ENCODE data around the gene PRAF2.

The PRAF2 gene

GRCh38 chrX:49066690-49067089, 7.1 kb downstream of the PRAF2 start:
- Mint-ChIP-seq H3K4me1 (ENCODE audit: low read depth) (no peaks in the 10 kb centered on the region), H3K9me3 (no peaks in the 10 kb centered on the region), H3K27me3 (peaks cover 3% of the 10 kb centered on the region), H3K36me3 (ENCODE audit: low read depth) (peaks cover 31% of the 10 kb centered on the region), H3K27ac (no peak overlapping the region), H3K4me3 (no peak overlapping the region)
- intact Hi-C loops (cut with micrococcal nuclease), result no loop called here

GRCh38 chrX:49066278-49066677, 7.5 kb downstream of the PRAF2 start:
- Mint-ChIP-seq H3K27me3 (peaks cover 1% of the 10 kb centered on the region), H3K9me3 (no peaks in the 10 kb centered on the region), H3K4me1 (ENCODE audit: low read depth) (no peaks in the 10 kb centered on the region), H3K27ac (no peak overlapping the region), H3K36me3 (ENCODE audit: low read depth) (peaks cover 31% of the 10 kb centered on the region), H3K4me3 (no peak overlapping the region)
- intact Hi-C loops (cut with micrococcal nuclease), result no loop called here

GRCh38 chrX:49064735-49065134, 9.1 kb downstream of the PRAF2 start:
- Mint-ChIP-seq H3K27me3 (no peaks in the 10 kb centered on the region), H3K4me1 (ENCODE audit: low read depth) (no peaks in the 10 kb centered on the region), H3K27ac (no peak overlapping the region), H3K4me3 (no peak overlapping the region), H3K36me3 (ENCODE audit: low read depth) (peaks cover 31% of the 10 kb centered on the region), H3K9me3 (no peaks in the 10 kb centered on the region)
- intact Hi-C loops (cut with micrococcal nuclease), result no loop called here

GRCh38 chrX:49064303-49064702, 9.5 kb downstream of the PRAF2 start:
- H3K27ac Mint-ChIP-seq, result no peak overlapping the region
- H3K4me1 Mint-ChIP-seq (ENCODE audit: low read depth), result no peaks in the 10 kb centered on the region
- intact Hi-C loops (cut with micrococcal nuclease), result no loop called here
- H3K27me3 Mint-ChIP-seq, result no peaks in the 10 kb centered on the region
- no peak overlapping the region for H3K4me3 Mint-ChIP-seq
- H3K9me3 Mint-ChIP-seq, result no peaks in the 10 kb centered on the region
- peaks cover 31% of the 10 kb centered on the region for H3K36me3 Mint-ChIP-seq (ENCODE audit: low read depth)

GRCh38 chrX:49063715-49064114, 10.1 kb downstream of the PRAF2 start:
- H3K36me3 Mint-ChIP-seq (ENCODE audit: low read depth), result peaks cover 31% of the 10 kb centered on the region
- no peaks in the 10 kb centered on the region for H3K27me3 Mint-ChIP-seq
- H3K4me3 Mint-ChIP-seq, result no peak overlapping the region
- intact Hi-C loops (cut with micrococcal nuclease), result no loop called here
- H3K9me3 Mint-ChIP-seq, result no peaks in the 10 kb centered on the region
- H3K27ac Mint-ChIP-seq, result no peak overlapping the region
- no peaks in the 10 kb centered on the region for H3K4me1 Mint-ChIP-seq (ENCODE audit: low read depth)

GRCh38 chrX:49061916-49062315, 11.9 kb downstream of the PRAF2 start:
- H3K4me1 Mint-ChIP-seq (ENCODE audit: low read depth), result no peaks in the 10 kb centered on the region
- H3K27me3 Mint-ChIP-seq, result no peaks in the 10 kb centered on the region
- intact Hi-C loops (cut with micrococcal nuclease), result no loop called here
- peaks cover 22% of the 10 kb centered on the region for H3K36me3 Mint-ChIP-seq (ENCODE audit: low read depth)
- H3K27ac Mint-ChIP-seq, result no peak overlapping the region
- H3K4me3 Mint-ChIP-seq, result no peak overlapping the region
- H3K9me3 Mint-ChIP-seq, result no peaks in the 10 kb centered on the region

- peaks cover 22% of the 10 kb centered on the region for H3K36me3 Mint-ChIP-seq (ENCODE audit: low read depth)
- no peaks in the 10 kb centered on the region for H3K27me3 Mint-ChIP-seq
- no peak overlapping the region for H3K27ac Mint-ChIP-seq
- H3K9me3 Mint-ChIP-seq, result no peaks in the 10 kb centered on the region
- intact Hi-C loops (cut with micrococcal nuclease), result no loop called here
- no peaks in the 10 kb centered on the region for H3K4me1 Mint-ChIP-seq (ENCODE audit: low read depth)
- H3K4me3 Mint-ChIP-seq, result no peak overlapping the region
Measured at GRCh38 chrX:49061490-49061889, 12.3 kb downstream of the PRAF2 start.

GRCh38 chrX:49060914-49061313, 12.9 kb downstream of the PRAF2 start:
- Mint-ChIP-seq H3K36me3 (ENCODE audit: low read depth) (peaks cover 19% of the 10 kb centered on the region), H3K27me3 (no peaks in the 10 kb centered on the region), H3K4me3 (no peak overlapping the region), H3K4me1 (ENCODE audit: low read depth) (no peaks in the 10 kb centered on the region), H3K9me3 (no peaks in the 10 kb centered on the region), H3K27ac (no peak overlapping the region)
- intact Hi-C loops (cut with micrococcal nuclease), result no loop called here

- peaks cover 7% of the 10 kb centered on the region for H3K4me1 Mint-ChIP-seq (ENCODE audit: low read depth)
- H3K27ac Mint-ChIP-seq, result no peak overlapping the region
- no peaks in the 10 kb centered on the region for H3K9me3 Mint-ChIP-seq
- intact Hi-C loops (cut with micrococcal nuclease), result no loop called here
- peaks cover 11% of the 10 kb centered on the region for H3K36me3 Mint-ChIP-seq (ENCODE audit: low read depth)
- no peak overlapping the region for H3K4me3 Mint-ChIP-seq
- no peaks in the 10 kb centered on the region for H3K27me3 Mint-ChIP-seq
Measured at GRCh38 chrX:49059681-49060085, 14.1 kb downstream of the PRAF2 start.

- intact Hi-C loops (cut with micrococcal nuclease), result no loop called here
Measured at GRCh38 chrX:49059201-49059600, 14.6 kb downstream of the PRAF2 start.

GRCh38 chrX:49058794-49059193, 15.0 kb downstream of the PRAF2 start, which contains the start of gene CCDC120:
TSS of gene CCDC120 (plus strand) at chrX:49058999. CDS start at chrX:49062042, 3,043 bp downstream.
- Mint-ChIP-seq H3K4me3 (no peak within 1 kb of the TSS), H3K27me3 (no peaks in the 10 kb centered on the region), H3K9me3 (no peaks in the 10 kb centered on the region), H3K4me1 (ENCODE audit: low read depth) (peaks cover 16% of the 10 kb centered on the region), H3K27ac (no peak within 1 kb of the TSS), H3K36me3 (ENCODE audit: low read depth) (peaks cover 2% of the 10 kb centered on the region)
- intact Hi-C loops (cut with micrococcal nuclease), result no loop called here

More at GRCh38 chrX:49059201-49059600, 14.6 kb downstream of the PRAF2 start:
- H3K27me3 Mint-ChIP-seq, result no peaks in the 10 kb centered on the region
- no peak overlapping the region for H3K27ac Mint-ChIP-seq
- H3K4me1 Mint-ChIP-seq (ENCODE audit: low read depth), result peaks cover 11% of the 10 kb centered on the region
- H3K4me3 Mint-ChIP-seq, result no peak overlapping the region
- H3K36me3 Mint-ChIP-seq (ENCODE audit: low read depth), result peaks cover 7% of the 10 kb centered on the region
- H3K9me3 Mint-ChIP-seq, result no peaks in the 10 kb centered on the region

- no peaks in the 10 kb centered on the region for H3K36me3 Mint-ChIP-seq (ENCODE audit: low read depth)
- peaks cover 25% of the 10 kb centered on the region for H3K4me1 Mint-ChIP-seq (ENCODE audit: low read depth)
- no peaks in the 10 kb centered on the region for H3K27me3 Mint-ChIP-seq
- intact Hi-C loops (cut with micrococcal nuclease), result no loop called here
- no peaks in the 10 kb centered on the region for H3K9me3 Mint-ChIP-seq
- H3K27ac Mint-ChIP-seq, result peak overlapping the region; percentile 57
- H3K4me3 Mint-ChIP-seq, result peak overlapping the region; percentile 65
Measured at GRCh38 chrX:49054073-49054762, 19.6 kb downstream of the PRAF2 start.

- Mint-ChIP-seq H3K9me3 (no peaks in the 10 kb centered on the region), H3K4me1 (ENCODE audit: low read depth) (peaks cover 25% of the 10 kb centered on the region), H3K27me3 (no peaks in the 10 kb centered on the region), H3K36me3 (ENCODE audit: low read depth) (no peaks in the 10 kb centered on the region), H3K27ac (peak overlapping the region; percentile 65), H3K4me3 (peak overlapping the region; percentile 71)
- intact Hi-C loops (cut with micrococcal nuclease), result no loop called here
Measured at GRCh38 chrX:49053223-49054072, 20.4 kb downstream of the PRAF2 start.

GRCh38 chrX:49043987-49044281, 29.9 kb downstream of the PRAF2 start:
- no peaks in the 10 kb centered on the region for H3K27me3 Mint-ChIP-seq
- peaks cover 24% of the 10 kb centered on the region for H3K4me1 Mint-ChIP-seq (ENCODE audit: low read depth)
- peak overlapping the region; percentile 37 for H3K4me3 Mint-ChIP-seq
- H3K9me3 Mint-ChIP-seq, result no peaks in the 10 kb centered on the region
- peaks cover 31% of the 10 kb centered on the region for H3K36me3 Mint-ChIP-seq (ENCODE audit: low read depth)
- peak overlapping the region; percentile 94 for H3K27ac Mint-ChIP-seq
- intact Hi-C loops (cut with micrococcal nuclease), result loop anchor here (1.0 to 10.0 kb wide), 3 partner anchors 42 to 127 kb away; partner anchors contain the start of genes GRIPAP1 and PIM2
